ENCODE measurements around the gene ADCY1. TPM values are rescaled to one million over a fixed set of nuclear protein-coding genes. Genes with fewer than 3 reads are reported as not detected.

The ADCY1 gene
- total RNA-seq, 1 experiment from 2014 or later = 3.1 TPM

- H4K20me1 ChIP-seq (ENCODE audit: low read length) = no peaks in the 10 kb centered on the region
- BruUV-seq (replicated peaks) = no TSS peak
- H3K9me2 ChIP-seq (replicated peaks; ENCODE audit: low read length) = no peaks in the 10 kb centered on the region
- no peak overlapping the region for H2AFZ ChIP-seq (ENCODE audit: low read length)
- no peaks in the 10 kb centered on the region for H3F3A ChIP-seq (ENCODE audit: low read length, unreplicated experiment)
- no peak overlapping the region for H3K9ac ChIP-seq (ENCODE audit: low read length)
- ChIA-PET POLR2A (ENCODE audit: unreplicated experiment) (no interaction called here), CTCF (no interaction called here)
- no peak overlapping the region for H3K27ac ChIP-seq (ENCODE audit: low read length)
- H3K36me3 ChIP-seq (ENCODE audit: low read depth, low read length) = no peaks in the 10 kb centered on the region
- no peak overlapping the region for H3K4me3 ChIP-seq (ENCODE audit: low read length)
- DNase-seq = no peak
- intact Hi-C loops (cut with micrococcal nuclease) = no loop called here
- no peaks in the 10 kb centered on the region for H3K9me3 ChIP-seq (ENCODE audit: low read length)
- H3K27me3 ChIP-seq (ENCODE audit: low read length) = peaks cover 20% of the 10 kb centered on the region; the same call in 1 of the 2 replicates
- H3K79me2 ChIP-seq (ENCODE audit: low read length) = no peaks in the 10 kb centered on the region
- no peaks in the 10 kb centered on the region for H3K4me1 ChIP-seq (ENCODE audit: insufficient read depth, low read length)
- no peak for ATAC-seq
- no peak overlapping the region for H3K4me2 ChIP-seq (ENCODE audit: low read length)
- TF ChIP-seq, protein P1, sequence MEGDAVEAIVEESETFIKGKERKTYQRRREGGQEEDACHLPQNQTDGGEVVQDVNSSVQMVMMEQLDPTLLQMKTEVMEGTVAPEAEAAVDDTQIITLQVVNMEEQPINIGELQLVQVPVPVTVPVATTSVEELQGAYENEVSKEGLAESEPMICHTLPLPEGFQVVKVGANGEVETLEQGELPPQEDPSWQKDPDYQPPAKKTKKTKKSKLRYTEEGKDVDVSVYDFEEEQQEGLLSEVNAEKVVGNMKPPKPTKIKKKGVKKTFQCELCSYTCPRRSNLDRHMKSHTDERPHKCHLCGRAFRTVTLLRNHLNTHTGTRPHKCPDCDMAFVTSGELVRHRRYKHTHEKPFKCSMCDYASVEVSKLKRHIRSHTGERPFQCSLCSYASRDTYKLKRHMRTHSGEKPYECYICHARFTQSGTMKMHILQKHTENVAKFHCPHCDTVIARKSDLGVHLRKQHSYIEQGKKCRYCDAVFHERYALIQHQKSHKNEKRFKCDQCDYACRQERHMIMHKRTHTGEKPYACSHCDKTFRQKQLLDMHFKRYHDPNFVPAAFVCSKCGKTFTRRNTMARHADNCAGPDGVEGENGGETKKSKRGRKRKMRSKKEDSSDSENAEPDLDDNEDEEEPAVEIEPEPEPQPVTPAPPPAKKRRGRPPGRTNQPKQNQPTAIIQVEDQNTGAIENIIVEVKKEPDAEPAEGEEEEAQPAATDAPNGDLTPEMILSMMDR (conservative IDR thresholded peaks at IDR 0.05; ENCODE audit: low read depth, low read length) = no peak
- TF ChIP-seq EZH2phosphoT487 (IDR thresholded peaks at IDR 0.05; ENCODE audit: borderline replicate concordance, low read length) = no peak
- no peak for TF ChIP-seq EZH2 (IDR thresholded peaks at IDR 0.05; ENCODE audit: low read length, unreplicated experiment)
Observed at GRCh38 chr7:45703911-45704682, 129.9 kb downstream of the ADCY1 start.

GRCh38 chr7:45704683-45705016, 130.5 kb downstream of the ADCY1 start:
- TF ChIP-seq EZH2 (IDR thresholded peaks at IDR 0.05; ENCODE audit: low read length, unreplicated experiment) (no peak), EZH2phosphoT487 (IDR thresholded peaks at IDR 0.05; ENCODE audit: borderline replicate concordance, low read length) (no peak)
- TF ChIP-seq, protein P1 (conservative IDR thresholded peaks at IDR 0.05; ENCODE audit: low read depth, low read length) = no peak
- H3K27ac ChIP-seq (ENCODE audit: low read length) = no peak overlapping the region
- DNase-seq = no peak
- no peaks in the 10 kb centered on the region for H3K36me3 ChIP-seq (ENCODE audit: low read depth, low read length)
- H3K9me2 ChIP-seq (replicated peaks; ENCODE audit: low read length) = no peaks in the 10 kb centered on the region
- no peaks in the 10 kb centered on the region for H3K4me1 ChIP-seq (ENCODE audit: insufficient read depth, low read length)
- no peak overlapping the region for H2AFZ ChIP-seq (ENCODE audit: low read length)
- no peaks in the 10 kb centered on the region for H4K20me1 ChIP-seq (ENCODE audit: low read length)
- H3K9ac ChIP-seq (ENCODE audit: low read length) = no peak overlapping the region
- H3F3A ChIP-seq (ENCODE audit: low read length, unreplicated experiment) = no peaks in the 10 kb centered on the region
- H3K4me2 ChIP-seq (ENCODE audit: low read length) = no peak overlapping the region
- ChIA-PET CTCF (no interaction called here), POLR2A (ENCODE audit: unreplicated experiment) (no interaction called here)
- no peak for ATAC-seq
- H3K4me3 ChIP-seq (ENCODE audit: low read length) = no peak overlapping the region
- no peaks in the 10 kb centered on the region for H3K79me2 ChIP-seq (ENCODE audit: low read length)
- peaks cover 20% of the 10 kb centered on the region; the same call in 1 of the 2 replicates for H3K27me3 ChIP-seq (ENCODE audit: low read length)
- no TSS peak for BruUV-seq (replicated peaks)
- intact Hi-C loops (cut with micrococcal nuclease) = no loop called here
- H3K9me3 ChIP-seq (ENCODE audit: low read length) = no peaks in the 10 kb centered on the region

Measured in PC-3 (cell line).